CD4-positive, alpha-beta memory T cell (primary cell): ENCODE results near the gene SLFN13. TPM values are rescaled to one million over a fixed set of nuclear protein-coding genes. Genes with fewer than 3 reads are reported as not detected.

ENCODE experiments used
- CTCF ChIA-PET: fragments of 350-600 bp; sonication (Branson Sonifier 250); formaldehyde crosslinking; loops from one replicate; lab custom pipeline; 2021; ENCODE audit warnings: inconsistent platforms; ENCODE audit not compliant: partially characterized antibody; lab: Charles Lee
- POLR2A ChIA-PET: fragments of 350-600 bp; sonication (Branson Sonifier 250); formaldehyde crosslinking; loops from one replicate; lab custom pipeline; 2021; ENCODE audit not compliant: partially characterized antibody; lab: Charles Lee
- DNase-seq, 5 donors: peaks; one replicate each; pipeline versions ENCODE4 v3.0.0 to v3.0.0-alpha.2; 2020 to 2022; ENCODE audit warnings: mixed read lengths in 1 of 5
- H3K27ac ChIP-seq: one replicate; pipeline ENCODE4 v1.7.0; 2013; ENCODE audit warnings: low read depth, low read length
- H3K27me3 ChIP-seq: 2 replicates; pipeline ENCODE4 v1.7.0; 2013; ENCODE audit warnings: mild to moderate bottlenecking, low read length, moderate library complexity; ENCODE audit not compliant: insufficient read depth
- H3K36me3 ChIP-seq: 2 replicates; pipeline ENCODE4 v1.7.0; 2013; ENCODE audit warnings: mild to moderate bottlenecking, low read length, moderate library complexity; ENCODE audit not compliant: insufficient read depth
- H3K4me1 ChIP-seq: 2 replicates; pipeline ENCODE4 v1.7.0; 2013; ENCODE audit warnings: mild to moderate bottlenecking, low read length, moderate library complexity; ENCODE audit not compliant: insufficient read depth
- H3K4me3 ChIP-seq, 2 donors: one replicate each; pipeline ENCODE4 v1.7.0; 2013; ENCODE audit warnings: low read length in 2 of 2, mild to moderate bottlenecking in 1 of 2
- H3K9me3 ChIP-seq, 2 donors: one replicate each; pipeline ENCODE4 v1.7.0; 2013; ENCODE audit warnings: low read length in 2 of 2, control low read depth in 1 of 2; ENCODE audit not compliant: control insufficient read depth in 1 of 2
- H3K27ac Mint-ChIP-seq, 7 donors: one replicate each; pipeline ENCODE4 v1.8.0; 2020 to 2021; ENCODE audit warnings: mixed read lengths in 7 of 7, mild to moderate bottlenecking in 6 of 7, inconsistent platforms in 3 of 7, moderate library complexity in 3 of 7
- H3K27me3 Mint-ChIP-seq, 2 donors: one replicate each; pipeline ENCODE4 v1.8.0; 2020 to 2021; ENCODE audit warnings: mixed read lengths in 2 of 2
- H3K36me3 Mint-ChIP-seq, 2 donors: one replicate each; pipeline ENCODE4 v1.8.0; 2020 to 2021; ENCODE audit warnings: mixed read lengths in 2 of 2, inconsistent platforms in 1 of 2, mild to moderate bottlenecking in 1 of 2
- H3K4me1 Mint-ChIP-seq, 4 donors: one replicate each; pipeline ENCODE4 v1.8.0; 2020 to 2021; ENCODE audit warnings: mixed read lengths in 4 of 4, mild to moderate bottlenecking in 1 of 4
- H3K4me3 Mint-ChIP-seq, 8 donors: one replicate each; pipeline ENCODE4 v1.8.0; 2020 to 2021; ENCODE audit warnings: mixed read lengths in 8 of 8, mild to moderate bottlenecking in 7 of 8, moderate library complexity in 6 of 8, inconsistent platforms in 3 of 8
- H3K9me3 Mint-ChIP-seq, 8 donors: one replicate each; pipeline ENCODE4 v1.8.0; 2020 to 2021; ENCODE audit warnings: mixed read lengths in 8 of 8, mild to moderate bottlenecking in 5 of 8, inconsistent platforms in 3 of 8, moderate library complexity in 1 of 8
- intact Hi-C: fragments of 100-400 bp; cut with micrococcal nuclease; formaldehyde crosslinking; loops from one replicate; pipeline ENCODE4 v1.15.1; 2023
- polyA plus RNA-seq, 2 donors: library from polyadenylated mRNA; unstranded; fragments of 300-500 nt; fragmentation: Illumina TruSeq; gene quantifications; one replicate each; pipeline ENCODE4 v1.2.3, GENCODE V29; 2021
- total RNA-seq, 2 experiments: library from RNA; stranded (reverse); gene quantifications; one replicate each; pipeline ENCODE4 v1.2.3, GENCODE V29; 2021

The SLFN13 gene
- total and polyA plus RNA-seq, 4 experiments from 2014 or later, result 5.4 to 27.3 (median 15.2) TPM

DNA sequence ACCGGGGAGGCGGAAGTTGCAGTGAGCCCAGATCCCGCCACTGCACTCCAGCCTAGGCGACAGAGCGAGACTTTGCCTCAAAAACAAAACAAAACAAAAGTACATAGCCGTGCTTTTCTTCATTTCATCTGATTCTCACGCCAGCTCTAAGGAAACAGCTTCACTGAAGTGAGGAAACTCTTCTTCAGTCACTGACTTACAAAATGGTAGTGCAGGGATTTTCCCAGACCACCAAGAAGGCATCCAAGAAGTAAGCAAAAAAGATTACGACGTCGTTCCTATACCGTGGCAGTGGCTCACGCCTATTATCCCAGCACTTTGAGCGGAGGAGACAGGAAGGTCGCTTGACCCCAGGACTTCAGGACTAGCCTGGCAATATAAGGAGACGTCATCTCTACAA, 40.4 kb upstream of the SLFN13 start:
- Histone ChIP-seq H3K4me3 (no peak overlapping the region), H3K27me3 (no peaks in the 10 kb centered on the region), H3K27ac (no peak overlapping the region), H3K36me3 (peaks cover 16% of the 10 kb centered on the region), H3K4me1 (peaks cover 51% of the 10 kb centered on the region), H3K9me3 (no peaks in the 10 kb centered on the region)
- H3K4me3 Mint-ChIP-seq, result peak overlapping the region; percentile 24 to 98 (median 94)
- no peaks in the 10 kb centered on the region for H3K27me3 Mint-ChIP-seq
- intact Hi-C loops, result loop anchor here (1.0 to 5.0 kb wide), 3 partner anchors 42 to 327 kb away; partner anchors contain the start of gene SLFN13
- no peak for DNase-seq
- CTCF ChIA-PET, result interaction anchor here (1.2 to 6.6 kb wide), 12 partner anchors 10 to 253 kb away, joined by 3 to 117 read pairs (median 8); partner anchors contain the start of genes SLFN12L and SLFN5
- peaks cover 0 to 6% (median 0%) of the 10 kb centered on the region in 8 donors for H3K9me3 Mint-ChIP-seq
- POLR2A ChIA-PET, result interaction anchor here (0.9 to 8.0 kb wide), 18 partner anchors 8 to 328 kb away, joined by 3 to 234 read pairs (median 26); partner anchors contain the start of genes AP2B1, PEX12, SLFN11 and SLFN12
- H3K36me3 Mint-ChIP-seq, result peaks cover 60 to 85% of the 10 kb centered on the region in 2 donors
- peak overlapping the region in 6 of 7 donors; percentile 4 to 99 (median 96) for H3K27ac Mint-ChIP-seq
- H3K4me1 Mint-ChIP-seq, result peaks cover 38 to 93% (median 70%) of the 10 kb centered on the region in 4 donors

DNA sequence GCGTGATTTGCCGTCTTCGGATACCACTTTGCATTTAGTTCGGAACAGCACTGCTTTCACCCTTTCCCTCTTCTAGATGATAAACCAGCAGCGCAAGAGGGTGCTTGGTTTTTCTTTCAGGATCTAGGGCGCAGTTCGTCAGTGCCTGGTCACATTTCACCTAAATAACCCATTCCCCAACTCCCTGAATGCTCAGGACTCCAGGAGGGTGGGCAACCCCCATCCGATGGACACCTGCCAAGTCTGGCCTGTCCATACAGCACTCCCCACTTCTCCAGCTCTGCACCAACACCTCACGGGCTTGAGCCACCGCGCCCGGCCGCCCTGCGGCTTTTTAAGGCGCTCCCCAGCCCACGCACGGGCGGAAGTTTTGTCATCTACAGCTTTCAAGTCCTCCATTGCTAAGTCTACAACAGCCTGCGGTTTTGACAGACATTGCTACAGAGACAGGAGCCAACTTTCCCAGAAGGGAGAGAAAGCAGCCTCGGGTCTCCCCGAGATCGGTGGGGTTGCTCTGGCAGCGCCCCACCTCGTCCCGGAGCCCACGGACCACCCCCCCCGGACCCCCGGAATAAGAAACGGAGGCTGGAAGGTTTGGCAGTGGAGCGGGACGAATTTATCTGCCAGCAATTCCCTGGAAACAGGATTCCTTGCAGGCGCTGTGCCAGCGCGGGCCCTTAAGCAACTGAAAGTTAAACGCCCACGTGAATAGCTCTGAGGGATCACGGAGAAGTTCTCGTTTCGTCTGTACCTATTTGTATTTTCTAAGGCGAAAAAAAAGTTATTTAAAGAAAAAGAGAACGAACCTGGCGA, 38.6 kb upstream of the SLFN13 start:
- peak; percentile 65 to 86 (median 71) for DNase-seq
- Histone ChIP-seq H3K4me3 (peak overlapping the region; percentile 57 to 75), H3K9me3 (no peaks in the 10 kb centered on the region), H3K36me3 (peaks cover 20% of the 10 kb centered on the region), H3K27me3 (no peaks in the 10 kb centered on the region), H3K27ac (peak overlapping the region; percentile 69), H3K4me1 (peaks cover 42% of the 10 kb centered on the region)
- H3K36me3 Mint-ChIP-seq, result peaks cover 66 to 85% of the 10 kb centered on the region in 2 donors
- peaks cover 0 to 8% (median 0%) of the 10 kb centered on the region in 8 donors for H3K9me3 Mint-ChIP-seq
- intact Hi-C loops, result loop anchor here (1.0 to 5.0 kb wide), 9 partner anchors 27 to 325 kb away; partner anchors contain the start of genes SLFN11, SLFN12, SLFN13 and SLFN5
- H3K4me3 Mint-ChIP-seq, result peak overlapping the region; percentile 94 to 98 (median 96)
- H3K27ac Mint-ChIP-seq, result peak overlapping the region; percentile 94 to 99 (median 97)
- H3K4me1 Mint-ChIP-seq, result peaks cover 34 to 89% (median 63%) of the 10 kb centered on the region in 4 donors
- ChIA-PET CTCF (interaction anchor here (0.8 to 6.6 kb wide), 30 partner anchors 12 to 326 kb away, joined by 3 to 117 read pairs (median 5); partner anchors contain the start of genes SLFN12L and SLFN5), POLR2A (interaction anchor here (0.6 to 8.0 kb wide), 48 partner anchors 9 to 328 kb away, joined by 3 to 234 read pairs (median 4); partner anchors contain the start of genes AP2B1, PEX12, SLFN11 and SLFN12)
- no peaks in the 10 kb centered on the region for H3K27me3 Mint-ChIP-seq

DNA sequence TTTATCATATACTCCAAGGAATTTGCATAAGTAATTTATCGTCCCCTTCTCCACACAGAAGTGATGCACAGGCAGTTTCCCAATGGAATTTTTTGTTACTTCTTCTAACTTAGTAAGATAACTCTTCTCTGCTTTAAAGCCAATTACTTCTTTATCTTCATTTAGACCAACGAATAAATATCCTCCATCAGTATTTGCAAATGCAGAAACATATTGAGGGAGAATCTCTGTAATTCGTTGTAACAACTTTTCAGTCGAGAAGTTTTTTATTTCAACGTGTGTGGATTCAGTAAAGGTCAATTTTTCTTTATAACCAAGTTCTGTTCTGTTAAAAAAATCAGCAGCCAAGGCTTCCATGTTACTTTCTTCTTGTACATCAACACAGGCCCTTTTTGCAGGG, 30.7 kb upstream of the SLFN13 start:
- H3K36me3 Mint-ChIP-seq, result peaks cover 78 to 79% of the 10 kb centered on the region in 2 donors
- H3K27ac Mint-ChIP-seq, result peak overlapping the region in 3 of 7 donors; percentile 17 to 77 (median 29)
- intact Hi-C loops, result no loop called here
- no peaks in the 10 kb centered on the region for H3K27me3 ChIP-seq
- POLR2A ChIA-PET, result interaction anchor here (1.0 kb wide), 1 partner anchor 236 kb away, joined by 3 read pairs; the partner anchor contains the start of gene SLFN5
- peaks cover 18% of the 10 kb centered on the region for H3K36me3 ChIP-seq
- peak overlapping the region in 3 of 8 donors; percentile 18 to 59 (median 56) for H3K4me3 Mint-ChIP-seq
- no peaks in the 10 kb centered on the region for H3K27me3 Mint-ChIP-seq
- DNase-seq, result no peak
- CTCF ChIA-PET, result interaction anchor here (0.5 to 1.4 kb wide), 2 partner anchors 18 to 57 kb away, joined by 3 read pairs; no protein-coding TSS in a partner anchor
- no peak overlapping the region for H3K4me3 ChIP-seq
- H3K4me1 ChIP-seq, result peaks cover 19% of the 10 kb centered on the region
- no peaks in the 10 kb centered on the region for H3K9me3 ChIP-seq
- H3K4me1 Mint-ChIP-seq, result peaks cover 40 to 73% (median 49%) of the 10 kb centered on the region in 4 donors
- H3K9me3 Mint-ChIP-seq, result peaks cover 0 to 18% (median 4%) of the 10 kb centered on the region in 8 donors
- no peak overlapping the region for H3K27ac ChIP-seq

DNA sequence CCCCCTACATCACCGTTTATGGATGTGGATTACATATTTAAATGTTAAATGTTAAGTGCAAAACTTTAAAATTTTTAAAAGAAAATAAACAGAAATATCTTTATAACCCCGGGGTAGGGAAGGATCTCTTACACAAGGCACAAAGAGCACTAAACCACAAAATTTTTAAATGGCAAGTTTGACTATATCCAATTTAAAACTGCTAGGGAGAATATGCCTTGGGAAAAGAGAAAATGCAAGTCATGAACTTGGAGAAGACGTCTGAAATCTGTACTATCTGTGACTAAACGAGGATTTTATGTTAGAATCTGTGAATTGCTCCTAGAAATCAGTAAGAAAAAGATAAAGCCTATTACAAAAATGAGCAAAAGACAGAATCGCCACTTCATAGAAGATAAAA, 28.7 kb upstream of the SLFN13 start:
- Mint-ChIP-seq H3K36me3 (peaks cover 74 to 82% of the 10 kb centered on the region in 2 donors), H3K27ac (peak overlapping the region in 1 of 7 donors; percentile 64), H3K9me3 (peaks cover 0 to 22% (median 7%) of the 10 kb centered on the region in 8 donors), H3K4me3 (no peak overlapping the region), H3K4me1 (peaks cover 36 to 61% (median 47%) of the 10 kb centered on the region in 4 donors), H3K27me3 (no peaks in the 10 kb centered on the region)
- H3K9me3 ChIP-seq, result no peaks in the 10 kb centered on the region
- ChIA-PET CTCF (no interaction called here), POLR2A (interaction anchor here (1.4 kb wide), 1 partner anchor 10 kb away, joined by 6 read pairs; no protein-coding TSS in a partner anchor)
- H3K4me1 ChIP-seq, result peaks cover 14% of the 10 kb centered on the region
- no peak overlapping the region for H3K4me3 ChIP-seq
- H3K27me3 ChIP-seq, result no peaks in the 10 kb centered on the region
- no peak overlapping the region for H3K27ac ChIP-seq
- DNase-seq, result no peak
- intact Hi-C loops, result no loop called here
- peaks cover 19% of the 10 kb centered on the region for H3K36me3 ChIP-seq

DNA sequence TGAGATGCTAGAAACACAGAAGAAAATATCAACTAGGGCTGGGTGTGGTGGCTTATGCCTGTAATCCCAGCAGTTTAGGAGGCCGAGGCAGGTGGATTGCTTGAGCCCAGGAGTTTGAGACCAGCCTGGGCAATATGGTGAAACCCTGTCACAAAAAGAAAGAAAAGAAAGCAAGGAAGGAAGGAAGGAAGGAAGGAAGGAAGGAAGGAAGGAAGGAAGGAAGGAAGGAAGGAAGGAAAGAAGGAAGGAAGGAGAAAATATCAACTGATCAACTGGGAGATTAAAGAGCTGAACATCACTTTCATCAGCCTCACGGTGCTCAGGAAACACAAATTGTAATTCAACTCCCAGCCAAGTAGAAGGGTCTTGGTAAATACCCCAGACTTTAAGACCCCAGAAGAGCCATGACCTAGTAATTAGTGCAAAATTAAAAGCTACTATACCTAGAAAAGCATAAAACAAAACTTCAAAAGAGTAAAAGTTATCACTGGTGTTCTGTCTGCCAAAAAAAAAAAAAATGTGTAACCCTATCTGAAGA, 27.8 kb upstream of the SLFN13 start:
- no peak for DNase-seq
- Mint-ChIP-seq H3K36me3 (peaks cover 71 to 85% of the 10 kb centered on the region in 2 donors), H3K4me3 (peak overlapping the region in 2 of 8 donors; percentile 10 to 15), H3K9me3 (peaks cover 0 to 24% (median 12%) of the 10 kb centered on the region in 8 donors), H3K4me1 (peaks cover 41 to 62% (median 50%) of the 10 kb centered on the region in 4 donors), H3K27ac (peak overlapping the region in 5 of 7 donors; percentile 19 to 89 (median 43)), H3K27me3 (no peaks in the 10 kb centered on the region)
- no peak overlapping the region for H3K27ac ChIP-seq
- ChIA-PET POLR2A (interaction anchor here (2.1 to 2.6 kb wide), 2 partner anchors 10 to 163 kb away, joined by 7 to 18 read pairs; no protein-coding TSS in a partner anchor), CTCF (interaction anchor here (1.1 kb wide), 1 partner anchor 11 kb away, joined by 3 read pairs; no protein-coding TSS in a partner anchor)
- H3K4me3 ChIP-seq, result no peak overlapping the region
- peaks cover 19% of the 10 kb centered on the region for H3K36me3 ChIP-seq
- intact Hi-C loops, result no loop called here
- H3K4me1 ChIP-seq, result peaks cover 14% of the 10 kb centered on the region
- no peaks in the 10 kb centered on the region for H3K9me3 ChIP-seq
- no peaks in the 10 kb centered on the region for H3K27me3 ChIP-seq

DNA sequence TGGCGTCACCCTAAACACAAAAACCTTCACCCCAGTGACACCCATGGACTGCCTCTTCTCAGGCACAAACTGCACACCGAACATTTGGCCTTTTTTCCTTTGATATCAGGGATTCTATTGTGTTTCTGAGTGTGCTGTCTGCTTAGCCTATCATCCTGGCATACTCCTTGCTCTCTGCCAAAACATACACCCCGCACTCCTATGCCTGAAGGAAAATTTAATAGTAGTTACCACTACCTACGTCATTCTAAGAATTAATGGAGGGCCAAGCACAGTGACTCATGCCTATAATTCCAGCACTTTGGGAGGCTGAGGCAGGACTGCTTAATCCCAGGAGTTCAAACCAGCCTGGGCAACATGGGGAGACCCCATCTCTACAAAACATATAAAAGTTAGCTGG, 19.9 kb upstream of the SLFN13 start:
- Histone ChIP-seq H3K4me3 (no peak overlapping the region), H3K27ac (no peak overlapping the region), H3K36me3 (peaks cover under 1% of the 10 kb centered on the region), H3K4me1 (peaks cover 34% of the 10 kb centered on the region), H3K27me3 (no peaks in the 10 kb centered on the region), H3K9me3 (no peaks in the 10 kb centered on the region)
- ChIA-PET CTCF (interaction anchor here (0.8 to 2.5 kb wide), 5 partner anchors 19 to 156 kb away, joined by 3 to 13 read pairs (median 5); partner anchors contain the start of gene SLFN13), POLR2A (interaction anchor here (0.6 to 8.1 kb wide), 14 partner anchors 14 to 286 kb away, joined by 3 to 68 read pairs (median 4); partner anchors contain the start of genes AP2B1, SLFN11, SLFN12 and SLFN13)
- intact Hi-C loops, result no loop called here
- Mint-ChIP-seq H3K4me1 (peaks cover 40 to 63% (median 50%) of the 10 kb centered on the region in 4 donors), H3K27me3 (no peaks in the 10 kb centered on the region), H3K9me3 (peaks cover 0 to 17% (median 10%) of the 10 kb centered on the region in 8 donors), H3K36me3 (peaks cover 36 to 49% of the 10 kb centered on the region in 2 donors), H3K27ac (peak overlapping the region; percentile 65 to 93 (median 84)), H3K4me3 (peak overlapping the region; percentile 5 to 67 (median 39))
- DNase-seq, result no peak
